PFSK-1 (cell line): ENCODE measurements around the gene LNP1.

Experiments used
- POLR2AphosphoS5 ChIP-seq: IDR thresholded peaks from 2 replicates; pipeline ENCODE4 v1.6.1; 2012; ENCODE audit warnings: low read depth, mild to moderate bottlenecking, control low read depth, low read length, moderate library complexity
- REST ChIP-seq, 2 experiments: IDR thresholded peaks; 2 replicates each; pipeline versions ENCODE4 v1.6.1 to v1.8.0; 2011 to 2012; ENCODE audit warnings: low read depth in 2 of 2, low read length in 2 of 2, control low read depth in 1 of 2, inconsistent platforms in 1 of 2, mild to moderate bottlenecking in 1 of 2, moderate library complexity in 1 of 2; ENCODE audit not compliant: insufficient read depth in 1 of 2
- SIN3A ChIP-seq: IDR thresholded peaks from 2 replicates; pipeline ENCODE4 v1.6.1; 2012; ENCODE audit warnings: mild to moderate bottlenecking, low read length, moderate library complexity, borderline replicate concordance; ENCODE audit not compliant: insufficient read depth
- TAF1 ChIP-seq: IDR thresholded peaks from 2 replicates; pipeline ENCODE4 v1.6.1; 2012; ENCODE audit warnings: low read length, control low read depth, borderline replicate concordance; ENCODE audit not compliant: insufficient read depth

GRCh38 chr3:100470951-100471350, 69.6 kb downstream of the LNP1 start:
- no peak for TF ChIP-seq POLR2AphosphoS5
- no peak for TF ChIP-seq REST (IDR thresholded peaks at IDR 0.05; ENCODE audit: insufficient read depth in 1 of 2, low read depth in 2 of 2, low read length in 2 of 2)
- TF ChIP-seq TAF1, result no peak
- no peak for TF ChIP-seq SIN3A
